NCI-H526 (cell line): ENCODE results near the gene FGD2.
"Not testable (repeated sequence)": the region's sequence is repeated elsewhere in the genome, so short reads cannot be mapped to it uniquely, and the experiment has no call there.

Source experiments
- DNase-seq, 2 experiments: peaks; one replicate each; lab custom pipeline; 2025; lab: John Stamatoyannopoulos, UW

Gene FGD2

DNA sequence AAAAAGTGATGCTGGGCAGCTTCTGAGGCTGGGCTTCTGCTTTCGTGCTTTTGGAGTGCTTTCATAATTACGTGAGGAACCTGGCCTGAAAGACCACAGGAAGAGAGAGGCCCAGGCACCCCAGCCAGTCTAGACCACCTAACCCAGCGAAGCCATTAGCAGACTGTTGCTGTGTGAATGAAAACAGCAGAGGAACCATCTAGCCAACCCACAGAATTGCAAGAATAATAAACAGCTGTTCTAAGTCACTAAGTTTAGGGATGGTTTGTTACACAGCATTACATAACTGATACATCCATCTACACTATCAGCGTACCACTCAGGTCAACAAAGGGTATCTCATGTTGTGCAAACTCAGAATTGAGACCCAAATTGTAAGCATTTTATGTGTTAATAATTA, 34.5 kb downstream of the FGD2 start:
- DNase-seq: no peak

DNA sequence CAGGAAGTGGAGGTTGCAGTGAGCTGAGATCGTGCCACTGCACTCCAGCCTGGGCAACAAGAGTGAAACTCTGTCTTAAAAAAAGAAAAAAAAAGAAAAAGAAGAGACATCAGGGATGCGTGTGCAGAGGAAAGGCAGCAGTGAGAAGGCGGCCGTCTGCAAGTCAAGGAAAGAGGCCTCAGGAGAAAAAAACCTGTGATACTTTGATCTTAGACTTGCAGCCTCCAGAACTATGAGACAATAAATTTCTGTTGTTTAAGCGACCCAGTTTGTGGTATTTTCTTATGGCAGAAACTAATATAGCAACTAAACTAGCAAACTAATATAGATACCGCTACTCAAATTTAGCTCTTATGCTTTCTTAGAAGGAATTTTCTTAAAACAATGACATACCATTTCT, 36.1 kb downstream of the FGD2 start:
- no peak for DNase-seq

DNA sequence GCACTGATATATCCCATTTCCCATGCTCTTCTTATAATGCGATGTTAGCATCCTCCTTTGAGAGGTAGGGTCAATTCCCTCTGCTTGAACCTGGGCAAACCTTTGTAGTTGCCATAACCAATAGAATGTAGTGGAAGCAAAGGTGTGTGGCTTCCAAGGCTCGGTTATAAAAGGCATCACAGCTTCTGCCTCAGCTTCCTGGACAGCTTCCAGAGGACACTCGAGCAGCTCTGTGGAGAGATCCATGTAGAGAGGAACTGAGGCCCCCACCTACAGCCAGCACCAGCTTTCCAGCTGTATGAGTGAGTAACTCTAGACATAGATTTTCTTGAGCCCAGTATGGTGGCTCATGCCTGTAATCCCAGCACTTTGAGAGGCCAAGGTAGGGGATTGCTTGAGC, 36.7 kb downstream of the FGD2 start:
- no peak for DNase-seq

DNA sequence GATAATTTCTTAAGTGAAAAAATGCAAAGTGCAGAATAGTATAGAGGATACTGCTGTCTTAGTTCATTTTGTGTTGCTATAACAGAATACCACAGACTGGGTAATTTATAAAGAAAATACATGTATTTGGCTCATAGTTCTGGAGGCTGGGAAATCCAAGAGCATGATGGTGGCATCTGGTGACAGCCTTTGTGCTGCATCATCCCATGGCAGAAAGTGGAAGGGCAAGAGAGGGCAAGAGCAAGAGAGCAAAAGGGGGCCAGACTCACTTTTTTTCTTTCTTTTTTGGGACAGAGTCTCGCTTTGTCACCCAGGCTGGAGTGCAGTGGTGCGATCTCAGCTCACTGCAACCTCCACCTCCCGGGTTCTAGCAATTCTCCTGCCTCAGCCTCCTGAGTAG, 37.6 kb downstream of the FGD2 start:
- DNase-seq: not testable (repeated sequence)

DNA sequence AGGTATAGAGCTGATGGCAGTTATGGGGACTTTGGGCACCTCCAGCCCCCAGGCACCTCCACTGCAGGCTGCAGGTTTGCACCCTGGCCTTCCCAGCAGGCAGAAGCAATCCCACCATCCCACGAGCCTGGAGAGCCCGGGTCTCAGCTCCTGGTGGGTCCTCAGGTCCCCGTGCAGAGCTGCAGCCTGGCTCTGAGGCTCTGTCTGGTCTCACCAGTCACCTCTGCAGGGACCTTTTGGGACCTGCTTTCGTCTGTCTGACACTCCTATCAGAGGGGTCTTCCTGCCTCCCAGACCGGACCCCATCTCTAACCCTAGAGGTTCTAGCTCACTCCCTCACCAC, 41.9 kb downstream of the FGD2 start:
- no peak for DNase-seq

DNA sequence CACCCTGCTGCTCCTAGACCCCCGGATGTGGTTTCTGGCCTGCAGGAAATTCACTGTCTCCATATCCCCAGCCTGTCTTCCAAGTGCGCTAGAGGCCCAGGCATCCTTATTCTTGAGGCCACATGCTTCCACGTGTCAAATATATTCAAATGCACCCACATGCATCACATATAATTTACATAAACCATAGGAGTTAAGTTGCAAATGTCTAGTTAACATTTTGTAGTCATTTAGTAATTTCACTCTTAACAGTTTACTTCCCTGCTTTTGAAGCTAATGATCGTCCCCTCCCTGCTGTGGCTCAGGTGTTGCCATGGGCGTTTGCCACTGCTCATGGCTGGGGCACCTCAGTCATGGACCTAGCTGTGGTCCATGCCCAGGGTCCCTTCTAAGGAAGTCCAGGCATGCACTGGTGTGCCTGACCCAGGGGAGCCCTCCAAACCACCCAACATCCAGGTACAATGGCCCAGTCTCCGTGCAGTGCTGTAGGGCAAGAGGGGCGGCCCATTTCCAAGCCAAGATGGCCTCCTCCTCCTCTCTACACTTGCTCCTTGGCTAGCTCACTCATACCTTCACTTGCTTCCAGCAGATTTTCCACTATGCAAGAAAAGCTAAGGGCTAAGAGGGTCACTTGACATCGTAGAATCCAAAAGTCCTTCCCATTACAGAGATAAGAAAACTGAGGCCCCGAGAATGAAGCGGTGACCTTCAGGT, 42.4 kb downstream of the FGD2 start:
- DNase-seq: peak in 1 of 2 experiments; percentile 23

DNA sequence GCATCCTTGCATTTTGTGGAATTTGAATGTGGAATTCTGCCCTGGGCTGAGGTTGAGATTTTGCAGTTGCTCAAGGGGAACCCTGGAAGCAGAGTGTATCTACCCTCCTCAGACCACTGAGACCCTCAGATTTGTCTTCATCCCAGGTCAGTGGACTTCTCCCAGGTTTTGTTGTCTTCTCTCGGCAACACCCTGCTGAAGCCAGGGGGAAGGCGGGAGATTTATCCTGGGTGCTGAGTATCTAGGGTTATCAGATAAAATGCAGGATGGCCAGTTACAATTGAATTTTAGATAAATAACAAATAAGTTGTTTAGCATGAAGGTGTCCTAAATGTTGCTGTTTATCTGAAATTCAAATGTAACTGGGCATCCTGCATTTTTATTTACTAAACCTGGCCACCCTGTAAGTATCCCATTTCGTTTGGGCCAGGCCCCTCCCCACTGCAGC, 43.0 kb downstream of the FGD2 start:
- no peak for DNase-seq

DNA sequence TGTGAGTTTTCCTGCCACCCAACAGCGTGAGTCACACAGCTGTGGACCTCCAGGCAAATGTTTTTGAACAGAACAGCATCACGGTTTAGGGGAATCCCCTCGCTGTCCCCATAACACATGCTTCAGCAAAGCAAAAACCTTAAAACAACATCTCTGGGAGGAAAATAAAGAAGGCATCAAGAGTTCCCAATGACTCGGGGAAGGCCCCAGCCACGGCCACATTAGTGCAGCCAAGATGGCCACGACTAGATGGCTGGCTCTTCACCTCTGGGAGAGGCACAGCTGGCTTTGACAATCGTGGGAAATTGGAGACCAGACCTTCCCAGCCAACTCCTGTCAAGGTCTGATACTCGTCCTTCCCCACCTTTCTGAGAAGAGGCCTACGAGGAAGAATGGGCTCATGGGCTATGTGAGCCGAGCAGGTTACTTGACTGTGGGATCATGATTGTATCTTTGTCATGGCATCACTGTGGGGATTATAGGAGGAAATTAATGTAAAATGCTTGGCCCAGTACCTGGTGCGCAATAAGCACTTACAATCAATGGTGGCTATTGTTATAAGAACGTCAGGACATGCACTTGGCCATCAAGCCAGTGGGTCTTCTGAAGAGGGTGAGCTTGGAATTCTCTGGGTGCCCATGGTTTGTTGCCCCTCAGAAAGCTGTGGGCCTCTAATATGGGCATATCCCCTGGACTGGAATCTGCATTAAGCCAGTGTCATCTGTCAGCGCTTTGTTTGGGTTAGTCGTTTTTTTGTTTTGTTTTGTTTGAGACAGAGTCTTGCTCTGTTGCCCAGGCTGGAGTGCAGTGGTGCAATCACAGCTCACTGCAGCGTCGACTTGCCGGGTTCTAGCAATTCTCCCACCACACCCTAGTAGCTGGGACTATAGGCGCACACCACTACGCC, 43.6 kb downstream of the FGD2 start:
- no peak for DNase-seq

DNA sequence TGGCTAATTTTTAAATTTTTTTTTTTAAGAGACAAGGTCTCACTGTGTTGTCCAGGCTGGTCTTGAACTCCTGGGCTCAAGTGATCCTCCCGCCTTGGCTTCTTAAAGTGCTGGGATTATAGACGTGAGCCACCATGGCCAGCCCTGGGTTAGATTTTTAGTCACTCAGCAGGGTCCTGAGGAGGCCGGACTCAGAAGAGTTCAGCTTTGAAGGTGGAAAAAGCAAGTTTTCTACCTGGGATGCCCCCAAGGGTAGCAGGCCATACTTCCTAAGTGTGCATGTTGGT, 44.2 kb downstream of the FGD2 start:
- DNase-seq: no peak

DNA sequence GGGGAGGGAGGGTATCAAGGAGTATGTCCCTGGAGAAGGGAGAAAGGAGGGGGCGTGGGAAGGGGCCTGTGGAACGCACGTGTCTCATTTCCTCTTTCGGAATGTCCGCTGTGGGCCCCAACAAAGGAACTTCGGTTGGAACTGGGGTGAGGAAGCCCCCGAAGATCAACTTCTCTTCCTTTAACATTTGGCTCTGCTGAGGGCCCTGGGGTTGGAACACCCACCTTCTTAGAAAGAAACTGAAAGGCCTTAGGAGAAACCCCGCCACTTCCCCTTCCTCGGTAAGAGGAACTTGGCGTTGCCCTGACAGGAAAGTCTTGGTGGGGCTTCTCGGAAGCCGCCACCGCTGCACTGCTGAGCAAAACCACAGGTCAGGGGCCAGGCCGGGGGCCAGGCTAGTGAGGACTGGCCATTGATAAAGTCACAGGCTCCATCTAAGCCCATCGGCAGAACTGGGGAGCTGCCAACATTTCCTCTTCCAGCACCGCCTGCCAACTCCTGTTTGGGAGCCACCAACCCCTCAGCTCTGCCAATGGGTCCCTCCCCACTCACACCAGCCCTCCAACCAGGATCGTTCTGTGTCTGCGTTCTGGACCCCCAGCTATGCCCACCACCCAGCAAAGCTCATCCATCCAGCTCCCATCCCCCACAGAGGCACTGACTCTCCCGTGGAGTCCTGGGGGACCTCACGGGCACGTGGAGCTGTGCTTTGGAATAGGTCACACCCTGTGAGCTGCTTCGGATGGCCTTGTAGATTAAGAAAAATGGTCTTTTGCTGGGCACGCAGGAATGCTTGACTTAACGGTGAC, 44.8 kb downstream of the FGD2 start:
- DNase-seq: no peak

DNA sequence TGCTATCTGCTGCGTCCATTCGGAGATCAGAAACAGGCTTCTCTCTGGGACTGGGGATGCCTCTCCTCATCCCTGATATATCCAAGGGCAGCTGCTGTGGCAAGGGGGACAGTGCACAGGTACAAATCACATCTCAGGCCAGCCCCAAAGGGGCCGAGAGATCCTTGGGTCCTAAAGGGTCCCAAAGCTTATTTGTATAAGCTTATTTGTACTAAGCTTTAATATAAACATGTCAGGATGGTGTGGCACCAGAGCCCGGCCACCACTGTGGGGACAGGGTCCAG, 45.3 kb downstream of the FGD2 start:
- DNase-seq: no peak

DNA sequence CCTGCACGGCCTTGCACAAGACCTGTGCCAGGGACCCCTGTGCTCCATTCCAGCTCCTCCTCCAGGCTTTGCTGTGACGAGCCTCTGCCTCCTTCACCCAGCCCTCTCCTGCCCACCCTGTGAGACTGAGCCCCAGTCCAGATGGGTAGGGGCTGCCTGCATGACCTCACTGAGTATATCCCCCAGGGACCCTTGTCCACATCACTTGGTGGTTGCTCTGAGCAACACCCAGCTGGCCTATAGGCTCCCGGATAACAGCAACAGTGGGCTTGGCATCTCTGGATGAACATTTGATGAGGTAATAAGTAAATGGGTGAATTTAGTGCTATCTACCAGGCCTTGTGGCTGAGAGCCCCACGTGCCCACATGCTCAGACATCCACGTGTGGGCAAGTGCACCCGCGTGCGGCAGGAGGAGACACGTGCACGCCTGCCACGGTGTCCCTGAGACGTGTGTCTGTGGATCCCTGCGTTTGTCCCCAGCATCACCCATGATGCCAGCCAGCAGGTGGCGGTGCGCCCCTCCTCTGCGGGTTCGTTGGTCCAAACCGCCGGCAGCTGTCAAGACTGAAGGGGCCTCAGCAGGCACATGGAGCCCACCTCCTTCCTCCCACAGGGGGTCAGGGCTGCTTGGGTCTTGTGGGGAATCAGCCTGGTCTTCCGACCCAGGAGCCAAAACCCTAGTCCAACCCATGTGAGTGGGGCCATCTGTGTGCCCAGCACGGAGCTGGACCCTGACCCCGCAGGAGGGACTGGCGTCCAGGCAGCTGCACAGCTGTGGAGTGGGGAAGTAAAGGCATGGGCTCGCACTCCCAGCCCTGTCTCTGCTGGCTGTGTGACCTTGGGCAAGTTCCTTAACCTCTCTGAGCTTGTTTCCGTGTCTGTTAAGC, 45.9 kb downstream of the FGD2 start:
- peak; percentile 45 to 90 for DNase-seq

DNA sequence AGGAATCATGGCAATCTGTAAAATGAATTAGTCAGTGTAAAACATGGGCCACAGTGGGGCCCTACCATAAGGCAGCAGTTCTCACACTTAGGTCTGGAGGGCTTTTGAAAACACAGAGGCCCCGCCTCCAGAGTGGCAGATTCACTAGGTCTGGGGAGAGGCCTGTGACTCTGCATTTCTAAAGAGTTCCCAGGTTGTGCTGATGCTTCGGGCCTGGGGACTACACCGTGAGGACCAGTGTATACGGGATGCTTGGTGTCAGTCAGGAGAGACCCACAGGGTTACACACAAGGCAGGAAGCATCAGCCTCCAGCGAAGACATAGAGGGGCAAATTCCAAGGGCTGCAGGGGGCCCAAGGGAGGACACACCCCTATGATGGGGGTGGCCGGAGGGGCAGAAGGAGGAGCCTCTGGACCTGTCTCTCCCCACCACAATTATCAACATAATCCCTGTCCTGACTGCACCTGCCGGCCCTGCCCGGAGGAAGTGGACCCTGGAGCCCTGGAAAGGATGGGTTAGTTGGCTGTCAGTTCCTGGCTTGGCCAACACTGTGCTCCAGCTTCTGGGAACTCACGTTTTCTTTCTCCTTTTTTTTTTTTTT, 46.7 kb downstream of the FGD2 start:
- no peak for DNase-seq

DNA sequence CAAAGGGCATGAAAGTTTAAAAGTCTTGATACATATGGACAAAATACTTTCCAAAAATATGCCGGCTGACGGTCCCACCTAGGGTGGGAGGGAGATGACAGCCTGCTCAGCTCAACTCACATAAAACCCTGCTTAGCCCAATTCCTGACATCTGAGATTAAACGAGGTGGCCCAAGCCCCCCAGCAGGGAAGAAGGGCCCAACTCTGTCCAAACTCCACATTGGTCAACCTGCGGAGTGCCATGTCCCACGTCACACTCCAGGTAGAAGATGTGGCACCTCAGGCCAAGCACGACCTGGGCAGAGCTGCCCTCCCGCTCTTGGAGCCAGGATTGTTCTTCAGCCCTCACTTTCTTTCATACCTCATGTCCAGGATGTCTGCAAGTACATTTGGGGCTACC, 48.2 kb downstream of the FGD2 start:
- DNase-seq: no peak

DNA sequence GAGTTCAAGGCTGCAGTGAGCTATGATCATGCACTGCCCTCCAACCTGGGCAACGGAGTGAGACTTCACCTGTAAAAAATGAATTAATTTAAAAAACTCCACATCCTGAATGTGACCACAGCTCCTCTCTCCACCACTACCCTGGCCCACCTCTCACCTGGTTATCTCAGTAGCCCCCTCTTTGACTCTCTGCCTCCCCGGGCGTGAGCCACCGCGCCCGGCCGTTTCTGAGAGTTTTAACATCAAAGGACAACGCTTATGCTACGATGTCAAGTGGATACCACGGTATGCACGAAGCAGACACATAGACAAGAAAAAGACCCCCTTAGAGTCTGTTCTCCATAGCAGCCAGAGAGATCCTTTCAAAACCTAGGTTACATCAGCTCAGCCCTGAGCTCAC, 48.7 kb downstream of the FGD2 start:
- no peak for DNase-seq

DNA sequence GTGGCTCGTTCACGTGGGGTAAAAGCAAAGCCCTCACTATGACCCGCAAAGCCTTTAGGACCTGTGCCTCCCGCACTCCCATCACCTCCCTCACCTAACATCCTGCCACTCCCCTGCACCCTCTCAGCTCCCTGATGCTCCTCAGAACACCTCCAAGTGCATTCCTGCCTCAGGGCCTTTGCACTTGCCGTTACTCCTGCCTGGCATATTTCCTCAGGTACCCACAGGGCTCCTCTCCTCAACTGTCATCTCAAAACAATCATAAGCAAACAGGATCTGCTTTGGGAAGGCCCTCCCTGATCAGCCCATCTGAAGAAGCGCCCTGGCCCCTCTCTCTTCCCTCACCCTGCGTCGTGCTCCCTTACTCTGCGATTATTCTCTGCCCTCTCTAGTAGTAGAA, 49.1 kb downstream of the FGD2 start:
- DNase-seq: no peak

DNA sequence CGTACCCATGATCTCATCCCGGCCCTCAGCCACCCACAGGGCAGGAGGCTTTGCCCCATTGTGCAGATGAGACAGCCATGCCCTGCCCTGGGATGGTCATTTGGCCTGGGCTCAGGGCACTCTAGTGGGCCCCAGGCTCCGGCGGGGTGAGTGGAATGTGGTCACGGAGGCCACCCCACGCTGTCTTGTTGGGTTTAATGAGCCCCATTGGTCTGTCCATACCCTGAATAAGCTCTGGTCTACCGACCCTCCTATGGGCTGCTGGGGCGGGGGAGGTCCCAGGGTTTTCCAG, 50.6 kb downstream of the FGD2 start:
- no peak for DNase-seq

DNA sequence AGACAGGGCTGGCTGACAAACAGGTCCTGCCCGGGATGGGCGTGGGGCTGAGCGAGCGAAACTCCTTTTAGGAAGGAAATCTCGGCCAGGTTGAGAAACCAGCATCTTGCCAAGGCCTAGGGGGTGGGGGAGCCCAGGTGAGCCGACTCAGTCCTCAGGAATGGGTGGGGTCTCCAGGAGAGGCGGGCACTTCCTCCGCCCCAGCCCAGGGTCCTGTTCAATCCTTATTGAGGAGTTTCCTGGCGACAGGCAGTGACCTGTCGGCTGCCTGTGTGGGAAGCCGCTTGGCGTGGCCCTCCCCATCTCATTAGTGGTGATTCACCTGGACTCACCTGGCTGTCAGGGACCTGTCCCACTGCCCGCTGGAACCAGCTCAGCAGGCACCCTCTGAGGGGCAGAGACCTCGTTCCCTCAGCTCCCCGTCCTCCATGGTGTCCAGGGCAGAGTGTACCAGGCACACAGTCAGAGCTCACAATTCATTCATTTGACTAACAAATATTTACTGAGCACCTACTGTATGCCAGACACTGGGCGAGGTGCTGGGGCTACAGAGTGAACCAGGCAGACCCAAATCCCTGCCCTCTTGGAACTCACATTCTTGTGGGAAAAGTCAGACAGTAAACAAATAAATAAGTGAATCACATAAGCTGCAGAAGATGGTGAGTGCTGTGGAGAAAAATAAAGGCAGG, 51.1 kb downstream of the FGD2 start:
- DNase-seq: no peak

DNA sequence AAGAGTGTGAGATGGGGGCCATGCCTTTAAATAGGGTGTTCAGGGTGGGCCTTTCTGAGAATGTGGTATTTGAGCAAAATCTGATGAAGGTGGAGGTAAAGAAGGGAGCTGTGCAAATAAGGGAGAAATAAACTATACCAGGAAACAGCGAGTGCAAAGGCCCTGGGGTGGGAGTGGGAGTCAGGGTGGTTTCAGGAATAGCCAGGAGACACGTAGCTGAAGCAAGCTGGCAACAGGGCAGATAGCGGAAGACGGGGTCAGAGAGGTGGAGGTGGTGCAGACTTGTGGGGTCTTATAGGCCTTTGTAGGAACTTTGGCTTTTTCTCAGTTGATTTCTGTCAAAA, 51.6 kb downstream of the FGD2 start:
- DNase-seq: no peak

DNA sequence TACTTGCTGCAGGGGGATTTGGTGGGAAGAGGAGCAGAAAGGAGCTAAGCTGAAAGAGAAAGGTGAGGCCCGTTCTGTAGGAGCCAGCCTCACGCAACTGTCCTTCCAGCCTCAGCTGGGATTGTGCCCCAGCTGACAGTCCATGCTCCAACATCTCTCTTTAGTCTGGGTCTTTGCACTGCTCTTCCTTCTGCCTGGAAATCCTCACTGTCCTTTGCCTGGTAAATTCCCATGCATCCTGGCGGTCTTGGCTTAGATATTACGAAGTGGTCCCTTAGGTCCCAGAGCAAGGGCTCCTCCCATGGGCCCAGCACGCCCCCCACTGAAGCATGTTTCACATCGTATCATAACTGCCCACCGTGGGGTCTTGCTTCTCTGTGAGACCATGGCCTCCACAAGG, 52.2 kb downstream of the FGD2 start:
- DNase-seq: no peak

DNA sequence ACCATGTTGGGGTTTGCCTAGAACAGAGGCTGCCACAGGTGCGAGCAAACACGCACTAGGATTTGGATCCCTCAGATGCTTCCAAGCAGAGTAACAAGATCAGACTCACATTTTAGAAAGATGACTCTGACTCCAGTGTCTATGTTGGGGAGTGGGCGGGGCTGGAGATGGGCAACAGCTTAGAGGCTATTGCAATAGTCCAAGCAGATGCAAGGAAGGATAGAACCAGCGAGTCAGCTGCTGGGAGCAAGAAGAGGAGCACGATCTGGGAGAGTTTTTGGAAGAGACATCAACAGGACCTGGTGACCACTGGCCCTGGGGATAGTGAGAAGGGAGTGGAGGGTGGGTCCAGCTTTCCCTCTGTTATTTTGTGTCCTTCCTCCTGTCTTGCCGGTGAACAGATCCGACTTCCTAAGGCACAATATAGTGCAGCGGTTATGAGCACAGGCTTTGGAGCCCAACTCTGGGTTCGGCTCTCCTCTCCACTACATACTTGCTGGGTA, 52.7 kb downstream of the FGD2 start:
- no peak for DNase-seq
